Measurements from ENCODE around the gene CAPN10. TPM values are rescaled to one million over a fixed set of nuclear protein-coding genes. Genes with fewer than 3 reads are reported as not detected.
"Not testable (repeated sequence)": the region's sequence is repeated elsewhere in the genome, so short reads cannot be mapped to it uniquely, and the experiment has no call there.

The CAPN10 gene, protein sequence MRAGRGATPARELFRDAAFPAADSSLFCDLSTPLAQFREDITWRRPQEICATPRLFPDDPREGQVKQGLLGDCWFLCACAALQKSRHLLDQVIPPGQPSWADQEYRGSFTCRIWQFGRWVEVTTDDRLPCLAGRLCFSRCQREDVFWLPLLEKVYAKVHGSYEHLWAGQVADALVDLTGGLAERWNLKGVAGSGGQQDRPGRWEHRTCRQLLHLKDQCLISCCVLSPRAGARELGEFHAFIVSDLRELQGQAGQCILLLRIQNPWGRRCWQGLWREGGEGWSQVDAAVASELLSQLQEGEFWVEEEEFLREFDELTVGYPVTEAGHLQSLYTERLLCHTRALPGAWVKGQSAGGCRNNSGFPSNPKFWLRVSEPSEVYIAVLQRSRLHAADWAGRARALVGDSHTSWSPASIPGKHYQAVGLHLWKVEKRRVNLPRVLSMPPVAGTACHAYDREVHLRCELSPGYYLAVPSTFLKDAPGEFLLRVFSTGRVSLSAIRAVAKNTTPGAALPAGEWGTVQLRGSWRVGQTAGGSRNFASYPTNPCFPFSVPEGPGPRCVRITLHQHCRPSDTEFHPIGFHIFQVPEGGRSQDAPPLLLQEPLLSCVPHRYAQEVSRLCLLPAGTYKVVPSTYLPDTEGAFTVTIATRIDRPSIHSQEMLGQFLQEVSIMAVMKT
- total RNA-seq, result 10 to 100 TPM; 17.0 to 26.2 (median 25.5) TPM

GRCh38 chr2:240586198-240586918 is at the start of gene CAPN10:
CAPN10 (plus strand) TSS chr2:240586734; CDS start chr2:240586912, 178 bp downstream.
- no peaks in the 10 kb centered on the region for H3K9me3 ChIP-seq
- peak in 2 of 3 donors; percentile 71 to 86 for TF ChIP-seq POLR2AphosphoS5 (IDR thresholded peaks at IDR 0.05)
- no peak for TF ChIP-seq CTCF (IDR thresholded peaks at IDR 0.05)
- peaks cover 22 to 24% of the 10 kb centered on the region in 2 donors for H3K4me1 ChIP-seq
- H3K36me3 ChIP-seq, result no peaks in the 10 kb centered on the region
- peak within 1 kb of the TSS; percentile 84 to 97 (median 87) for H3K4me3 ChIP-seq
- peak within 1 kb of the TSS; percentile 93 to 98 for H3K27ac ChIP-seq
- intact Hi-C loops (cut with DNase I; ENCODE audit: low total_unique reads), result no loop called here
- no peaks in the 10 kb centered on the region for H3K27me3 ChIP-seq
- DNase-seq (ENCODE audit: low spot score in 2 of 2), result peak; percentile 97 to 98

GRCh38 chr2:240538031-240538780 is 48.3 kb upstream of the CAPN10 start:
- intact Hi-C loops (cut with DNase I; ENCODE audit: low total_unique reads), result no loop called here
- peak in 1 of 2 donors; percentile 15 for DNase-seq (ENCODE audit: low spot score in 2 of 2)
- Histone ChIP-seq H3K36me3 (no peaks in the 10 kb centered on the region), H3K27me3 (no peaks in the 10 kb centered on the region), H3K4me3 (no peak overlapping the region), H3K27ac (no peak overlapping the region), H3K9me3 (peaks cover 0 to under 1% of the 10 kb centered on the region in 2 donors), H3K4me1 (no peaks in the 10 kb centered on the region)
- no peak for TF ChIP-seq CTCF (IDR thresholded peaks at IDR 0.05)
- TF ChIP-seq POLR2A (IDR thresholded peaks at IDR 0.05), result no peak
- no peak for TF ChIP-seq POLR2AphosphoS5 (IDR thresholded peaks at IDR 0.05)

DNA sequence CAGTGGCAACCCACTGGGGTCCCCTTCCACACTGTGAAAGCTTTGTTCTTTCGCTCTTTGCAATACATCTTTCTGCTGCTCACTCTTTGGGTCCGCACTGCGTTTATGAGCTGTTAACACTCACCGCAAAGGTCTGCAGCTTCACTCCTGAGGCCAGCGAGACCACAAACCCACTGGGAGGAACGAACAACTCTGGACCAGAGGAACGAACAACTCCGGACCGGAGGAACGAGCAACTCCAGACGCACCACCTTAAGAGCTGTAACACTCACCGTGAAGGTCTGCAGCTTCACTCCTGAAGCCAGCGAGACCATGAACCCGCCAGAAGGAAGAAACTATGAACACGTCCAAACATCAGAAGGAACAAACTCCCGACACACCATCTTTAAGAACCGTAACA is 47.4 kb upstream of the CAPN10 start:
- DNase-seq (ENCODE audit: low spot score in 2 of 2), result peak in 1 of 2 donors; percentile 28
- H3K9me3 ChIP-seq; H3K27ac ChIP-seq; H3K4me3 ChIP-seq; H3K27me3 ChIP-seq; intact Hi-C loops (cut with DNase I; ENCODE audit: low total_unique reads); H3K36me3 ChIP-seq; H3K4me1 ChIP-seq: not testable (repeated sequence)

- Histone ChIP-seq H3K36me3 (no peaks in the 10 kb centered on the region), H3K4me1 (no peaks in the 10 kb centered on the region), H3K9me3 (no peaks in the 10 kb centered on the region), H3K27me3 (no peaks in the 10 kb centered on the region), H3K4me3 (no peak overlapping the region), H3K27ac (no peak overlapping the region)
- no peak for DNase-seq (ENCODE audit: low spot score in 2 of 2)
- intact Hi-C loops (cut with DNase I; ENCODE audit: low total_unique reads), result no loop called here
- TF ChIP-seq CTCF (IDR thresholded peaks at IDR 0.05) (no peak), POLR2A (IDR thresholded peaks at IDR 0.05) (no peak), POLR2AphosphoS5 (IDR thresholded peaks at IDR 0.05) (no peak)
Observed at GRCh38 chr2:240539906-240540305, 46.6 kb upstream of the CAPN10 start.

- DNase-seq (ENCODE audit: low spot score in 2 of 2), result no peak
- H3K4me3 ChIP-seq, result no peak overlapping the region
- no peaks in the 10 kb centered on the region for H3K36me3 ChIP-seq
- no peak overlapping the region for H3K27ac ChIP-seq
- no peaks in the 10 kb centered on the region for H3K4me1 ChIP-seq
- H3K27me3 ChIP-seq, result no peaks in the 10 kb centered on the region
- H3K9me3 ChIP-seq, result no peaks in the 10 kb centered on the region
- TF ChIP-seq CTCF (IDR thresholded peaks at IDR 0.05), result no peak
- no peak for TF ChIP-seq POLR2A (IDR thresholded peaks at IDR 0.05)
- TF ChIP-seq POLR2AphosphoS5 (IDR thresholded peaks at IDR 0.05), result no peak
- intact Hi-C loops (cut with DNase I; ENCODE audit: low total_unique reads), result no loop called here
Observed at GRCh38 chr2:240551288-240551687, 35.2 kb upstream of the CAPN10 start.

All from breast epithelium (tissue), 4 donors.